GM19240 (cell line): Measurements from ENCODE around the gene MDM1.
A peak's percentile ranks its signal among the peaks of the same experiment; 100 is the strongest.

Experiments used
- DNase-seq: peaks from one replicate; pipeline ENCODE4 v3.0.0; 2011; ENCODE audit warnings: low spot score; ENCODE audit not compliant: insufficient read length

Gene MDM1, protein sequence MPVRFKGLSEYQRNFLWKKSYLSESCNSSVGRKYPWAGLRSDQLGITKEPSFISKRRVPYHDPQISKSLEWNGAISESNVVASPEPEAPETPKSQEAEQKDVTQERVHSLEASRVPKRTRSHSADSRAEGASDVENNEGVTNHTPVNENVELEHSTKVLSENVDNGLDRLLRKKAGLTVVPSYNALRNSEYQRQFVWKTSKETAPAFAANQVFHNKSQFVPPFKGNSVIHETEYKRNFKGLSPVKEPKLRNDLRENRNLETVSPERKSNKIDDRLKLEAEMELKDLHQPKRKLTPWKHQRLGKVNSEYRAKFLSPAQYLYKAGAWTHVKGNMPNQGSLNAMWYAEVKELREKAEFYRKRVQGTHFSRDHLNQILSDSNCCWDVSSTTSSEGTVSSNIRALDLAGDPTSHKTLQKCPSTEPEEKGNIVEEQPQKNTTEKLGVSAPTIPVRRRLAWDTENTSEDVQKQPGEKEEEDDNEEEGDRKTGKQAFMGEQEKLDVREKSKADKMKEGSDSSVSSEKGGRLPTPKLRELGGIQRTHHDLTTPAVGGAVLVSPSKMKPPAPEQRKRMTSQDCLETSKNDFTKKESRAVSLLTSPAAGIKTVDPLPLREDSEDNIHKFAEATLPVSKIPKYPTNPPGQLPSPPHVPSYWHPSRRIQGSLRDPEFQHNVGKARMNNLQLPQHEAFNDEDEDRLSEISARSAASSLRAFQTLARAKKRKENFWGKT

DNA sequence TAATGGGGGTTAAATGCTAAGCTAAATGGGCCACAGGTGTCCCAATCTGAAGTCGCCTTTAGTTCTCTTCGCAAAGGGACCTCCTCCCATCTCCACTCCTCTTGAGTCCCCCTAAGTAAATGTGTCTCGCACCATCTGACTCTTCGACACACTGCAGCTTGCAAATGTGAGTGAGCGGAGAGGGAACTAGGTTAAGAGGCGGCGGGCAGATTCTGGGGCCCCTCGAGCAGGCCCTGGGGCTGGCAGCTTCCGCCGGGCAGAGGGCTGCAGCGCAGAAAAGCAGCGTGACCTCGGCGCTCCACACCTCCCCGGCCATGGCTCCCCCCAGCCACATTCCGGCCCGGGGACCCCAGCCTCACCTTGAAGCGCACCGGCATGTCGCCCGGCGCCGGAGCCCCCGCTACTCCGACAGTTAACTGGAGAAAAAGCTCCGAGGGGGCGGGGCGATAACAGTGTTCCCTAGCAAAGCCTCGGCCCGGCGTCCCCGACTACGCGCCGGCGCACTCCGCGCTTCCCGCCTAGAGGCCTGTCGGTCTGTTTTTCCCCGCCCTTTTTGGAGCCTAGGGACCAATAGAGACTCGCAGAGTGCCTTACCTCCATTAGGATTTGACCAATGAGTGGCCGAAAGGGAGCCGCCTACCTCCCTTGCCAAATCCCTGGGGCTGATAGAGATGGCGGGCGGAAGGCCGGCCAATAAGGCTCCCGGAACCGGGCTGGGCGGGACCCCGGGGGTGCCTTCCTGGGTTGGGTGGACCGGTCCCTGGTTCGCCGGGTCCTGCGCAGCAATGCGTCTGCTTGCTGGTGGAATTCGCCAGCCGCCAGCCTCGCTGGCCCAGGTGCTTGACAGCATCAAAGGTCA, at the start of gene MDM1:
Gene MDM1, minus strand, starts transcription at position 494 of the 859 bp plus-strand sequence. Its CDS starts 117 bp downstream, at position 377.
- DNase-seq: peak; percentile 91

DNA sequence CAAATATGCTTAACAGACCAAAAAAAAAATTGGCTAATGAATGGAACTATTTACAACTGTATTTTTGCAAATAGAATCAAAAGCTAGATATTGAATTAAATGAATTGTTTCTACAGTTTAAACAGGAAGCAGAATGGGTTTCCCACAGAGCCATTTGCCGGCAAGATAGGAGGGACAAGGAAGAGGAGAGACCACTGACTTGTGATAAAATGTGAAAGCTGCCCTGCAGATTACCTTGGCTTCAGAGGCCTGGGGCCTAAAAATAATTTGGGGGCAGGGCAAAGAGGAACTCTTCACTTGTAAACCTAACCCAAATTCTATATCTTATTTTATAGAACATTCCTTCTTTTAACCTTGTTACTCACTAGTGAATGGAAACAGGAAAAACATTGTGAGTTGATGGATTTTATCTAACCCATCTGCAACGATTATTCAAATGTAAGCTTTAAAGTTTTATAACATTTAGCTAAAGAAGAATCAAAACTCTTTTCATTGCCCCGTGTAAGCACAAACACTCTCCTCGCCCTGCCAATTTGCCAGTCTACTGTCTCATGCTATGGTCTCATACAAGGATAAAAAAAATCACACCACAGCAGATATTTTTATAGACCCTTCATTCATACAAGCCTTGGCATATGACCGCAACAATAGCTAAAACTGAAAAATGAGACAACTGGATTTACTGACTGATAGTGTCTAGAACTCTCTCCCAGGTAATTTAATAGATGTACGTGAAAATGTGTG, 49.5 kb upstream of the MDM1 start:
- DNase-seq: no peak

DNA sequence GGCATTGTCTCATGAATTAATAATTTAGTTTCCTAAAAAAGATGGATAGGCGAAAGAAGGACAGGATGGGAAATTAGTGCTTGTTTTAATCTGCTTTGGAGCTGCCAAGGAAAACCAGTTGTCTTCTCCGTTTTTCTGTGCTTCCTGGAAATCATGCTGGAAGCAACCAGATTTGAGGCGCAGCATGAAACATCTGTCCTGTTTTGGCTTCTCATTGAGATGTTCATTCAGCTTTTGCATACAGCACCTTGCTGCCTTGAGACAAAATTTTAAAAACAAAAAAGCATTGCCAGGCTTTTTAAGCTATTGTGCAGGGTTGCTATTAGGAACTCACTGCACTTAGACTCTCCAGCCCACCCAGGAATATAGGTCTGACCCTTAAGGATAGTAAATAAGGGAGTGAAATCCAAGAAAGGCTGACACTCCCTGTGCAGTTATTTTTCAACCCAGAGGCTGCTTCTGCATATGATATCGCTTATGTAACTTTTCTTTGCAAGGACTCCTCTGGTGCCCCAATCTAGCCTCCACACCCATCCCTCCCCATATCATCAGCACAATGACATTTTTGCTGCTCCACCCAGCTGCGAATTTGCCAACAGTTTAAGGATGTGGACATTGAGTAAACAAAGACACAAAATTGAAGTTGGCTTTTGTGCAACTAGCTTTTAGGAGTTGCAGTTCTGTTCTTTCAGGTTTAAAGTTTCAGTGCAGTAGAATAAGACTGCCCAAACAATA, 46.9 kb upstream of the MDM1 start:
- DNase-seq: no peak

DNA sequence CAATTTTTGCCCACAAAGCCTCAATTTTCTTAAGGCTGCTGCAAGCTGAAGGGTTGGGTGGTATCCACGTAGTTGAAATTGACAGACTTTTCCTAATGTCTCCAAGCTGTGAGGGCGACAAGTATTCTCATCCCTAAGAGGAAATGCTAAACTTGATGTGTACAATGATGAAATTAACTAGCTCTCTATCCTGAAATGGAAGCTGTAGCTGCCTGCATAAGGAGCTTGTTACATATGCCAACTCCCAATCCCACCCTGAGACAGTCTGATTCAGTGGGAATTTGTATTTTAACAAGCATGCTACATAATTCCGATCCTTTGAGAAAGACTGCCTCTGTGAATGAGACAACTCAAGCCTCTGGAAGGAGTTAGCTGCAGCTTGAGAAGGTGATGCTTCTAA, 45.7 kb upstream of the MDM1 start:
- DNase-seq: no peak

DNA sequence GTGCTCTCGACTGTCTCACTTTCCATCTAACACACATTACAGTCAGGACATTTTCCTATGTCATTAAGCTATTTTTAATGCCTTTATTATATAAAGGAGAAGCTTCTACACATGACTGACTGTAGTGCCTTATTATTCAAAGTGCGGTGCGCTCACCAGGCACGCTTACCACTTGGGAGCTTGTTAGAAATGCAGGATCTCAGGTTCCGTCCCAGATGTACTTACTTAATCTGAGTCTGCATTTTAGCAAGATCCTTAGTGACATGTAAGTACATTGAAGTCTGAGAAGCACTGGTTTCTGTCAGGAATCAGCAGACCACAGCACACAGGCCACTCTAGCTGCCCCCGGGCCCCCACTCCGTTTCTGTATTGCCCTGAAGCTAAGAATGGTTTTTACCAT, 44.7 kb upstream of the MDM1 start:
- DNase-seq: no peak

DNA sequence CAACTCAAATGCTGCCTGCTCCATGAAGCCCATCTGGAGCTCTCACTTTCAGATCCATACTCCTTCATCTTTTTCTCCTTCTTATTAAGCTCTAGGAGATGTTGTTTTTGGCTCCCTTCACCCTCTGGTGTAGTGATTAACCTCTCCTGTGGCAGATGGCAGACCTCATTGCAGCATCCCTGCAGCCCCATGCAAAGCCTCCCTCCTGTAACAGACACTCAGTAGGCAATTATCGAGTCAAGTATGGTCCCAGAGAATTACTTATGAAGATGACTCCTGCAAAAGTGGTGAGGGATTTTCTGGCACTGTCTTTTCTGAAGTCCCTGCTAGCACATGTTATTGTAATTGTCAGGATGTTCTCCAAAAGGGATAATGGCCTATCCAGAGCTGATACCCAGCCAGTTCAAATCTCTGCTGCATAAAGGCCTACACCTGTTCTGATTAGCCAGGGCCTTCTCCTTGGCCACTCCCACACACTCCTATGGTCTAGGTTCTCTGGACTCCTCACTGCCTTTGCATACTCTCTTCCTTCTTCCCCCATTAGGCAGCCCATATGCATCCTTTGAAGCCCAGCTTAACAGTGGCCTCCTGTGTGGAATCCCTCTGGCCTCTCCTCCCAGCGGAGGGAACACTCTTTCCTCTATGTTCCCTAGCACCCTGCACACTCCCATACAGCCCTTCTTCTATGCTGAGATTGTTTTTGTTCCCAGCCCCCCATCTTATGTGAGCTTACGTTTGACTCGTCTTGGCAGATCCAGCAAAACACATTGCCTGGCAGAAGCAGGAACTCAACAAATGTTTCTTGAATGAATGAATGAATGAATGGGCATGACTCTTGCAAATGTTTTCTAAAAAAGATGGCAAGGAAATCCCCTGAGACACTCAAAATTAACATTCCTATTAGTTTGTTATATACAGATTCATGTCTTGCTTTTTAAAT, 43.9 kb upstream of the MDM1 start:
- DNase-seq: no peak

DNA sequence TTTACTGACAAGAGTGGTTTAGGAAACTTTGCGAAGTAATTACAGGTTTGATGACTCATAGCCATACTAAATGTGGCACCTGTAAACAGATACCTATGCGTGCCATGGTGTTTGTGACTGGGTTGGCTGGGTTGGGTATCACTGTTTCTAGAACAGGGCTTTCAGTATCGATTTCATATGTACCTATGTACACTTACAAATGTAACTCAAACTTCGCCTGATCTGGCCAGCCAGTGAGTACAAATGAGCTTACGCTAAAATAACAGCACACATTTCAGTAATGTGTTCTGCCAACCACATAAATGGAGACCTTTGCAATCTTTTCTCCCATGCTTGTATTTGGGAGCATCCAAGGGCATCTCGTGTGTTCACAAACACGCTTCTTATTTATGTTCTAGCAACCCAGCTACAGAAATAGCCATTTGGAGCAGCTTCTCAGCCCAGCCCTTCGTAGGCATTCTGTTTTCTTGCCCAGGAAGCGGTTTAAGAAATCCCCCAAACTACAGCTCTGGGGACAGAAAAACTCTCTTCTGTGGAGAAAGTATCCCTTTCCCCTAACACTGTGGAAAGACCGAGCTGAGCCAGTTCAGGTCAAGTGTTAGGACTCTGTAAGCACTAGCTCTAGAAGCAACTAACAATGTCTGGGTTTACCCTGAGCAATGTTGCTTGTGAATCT, 42.3 kb upstream of the MDM1 start:
- peak; percentile 35 for DNase-seq

DNA sequence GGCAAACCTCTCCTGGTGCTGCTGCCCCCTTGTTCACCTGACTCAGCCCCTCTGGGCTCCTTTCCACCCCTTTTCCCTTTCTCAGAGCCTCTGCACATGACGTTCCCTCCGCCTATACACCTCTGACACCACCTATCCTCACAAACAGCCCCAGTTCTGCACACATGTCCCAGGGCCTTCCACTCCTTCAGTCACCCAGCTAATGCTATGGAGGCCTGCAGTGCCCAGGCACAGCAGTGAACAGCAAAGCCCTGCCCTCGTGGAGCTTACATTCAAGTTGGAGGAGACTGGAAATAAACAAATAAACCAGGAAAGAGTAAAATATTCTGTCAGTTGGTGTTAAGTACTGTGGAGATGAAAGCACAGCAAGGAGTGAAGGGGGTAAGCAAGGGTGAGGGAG, 38.5 kb upstream of the MDM1 start:
- DNase-seq: no peak

DNA sequence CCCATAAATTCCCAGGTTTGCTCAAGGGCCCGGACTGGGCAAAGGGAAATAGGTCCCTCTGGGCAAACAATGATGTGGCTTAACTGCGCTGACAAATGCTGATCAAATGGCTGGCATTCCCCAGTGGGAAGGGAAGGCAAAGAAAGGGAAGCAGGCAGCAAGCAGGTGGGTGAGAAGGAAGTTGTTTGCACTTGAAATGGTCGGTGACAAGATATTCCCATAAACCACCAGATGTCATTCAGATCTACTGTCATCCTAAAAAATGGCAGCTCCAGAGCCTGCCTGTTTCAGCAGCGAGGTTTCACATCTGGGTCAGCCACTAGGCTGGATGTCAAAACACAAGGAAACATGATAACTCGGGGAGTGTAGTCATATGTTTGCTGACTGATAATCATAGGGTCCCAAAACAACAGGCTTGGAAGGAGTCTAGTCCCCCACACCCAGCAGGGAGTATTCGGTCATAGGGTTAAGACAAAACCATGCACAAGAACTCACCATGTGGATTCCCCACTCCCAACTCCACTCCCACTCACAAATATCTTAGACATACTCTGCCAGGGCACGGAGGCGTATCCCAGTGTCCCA, 37.9 kb upstream of the MDM1 start:
- DNase-seq: no peak

DNA sequence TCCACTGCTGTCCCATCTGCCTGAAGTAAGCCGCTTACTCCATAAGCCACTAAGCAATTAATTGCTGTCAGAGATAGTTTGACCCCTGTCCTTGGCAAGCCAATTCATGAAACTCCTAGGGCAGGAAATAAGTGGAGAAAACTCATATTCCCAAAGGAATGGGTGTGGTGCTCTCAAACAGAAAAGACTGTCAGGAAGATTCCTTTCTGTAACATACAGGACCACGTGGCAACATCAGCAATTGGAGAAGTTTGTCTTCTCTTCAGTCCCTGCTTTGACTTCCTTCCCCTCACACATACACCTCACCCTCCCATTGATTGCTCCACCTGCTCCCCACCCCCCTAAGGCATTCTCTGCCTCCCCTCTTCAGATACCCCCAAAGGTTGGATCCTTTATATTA, 36.2 kb upstream of the MDM1 start:
- no peak for DNase-seq

DNA sequence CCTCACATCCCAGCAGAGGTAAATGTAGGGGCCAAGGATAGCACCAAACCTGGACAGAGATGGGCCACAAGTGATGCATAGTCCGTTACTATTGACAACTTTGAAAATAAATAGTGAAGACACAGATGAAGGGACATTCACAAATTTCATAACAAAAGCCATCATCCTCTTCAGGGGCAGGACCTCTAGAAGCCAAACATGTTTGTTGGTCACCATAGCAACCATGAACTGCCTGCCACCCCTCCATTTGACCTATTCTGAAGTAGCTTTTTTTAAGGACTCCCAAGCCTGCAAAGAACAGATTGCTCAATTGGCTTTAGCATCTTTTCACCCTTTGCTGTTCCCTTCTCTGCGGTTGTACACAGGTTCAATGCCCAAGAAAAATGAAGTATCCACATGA, 35.7 kb upstream of the MDM1 start:
- no peak for DNase-seq

DNA sequence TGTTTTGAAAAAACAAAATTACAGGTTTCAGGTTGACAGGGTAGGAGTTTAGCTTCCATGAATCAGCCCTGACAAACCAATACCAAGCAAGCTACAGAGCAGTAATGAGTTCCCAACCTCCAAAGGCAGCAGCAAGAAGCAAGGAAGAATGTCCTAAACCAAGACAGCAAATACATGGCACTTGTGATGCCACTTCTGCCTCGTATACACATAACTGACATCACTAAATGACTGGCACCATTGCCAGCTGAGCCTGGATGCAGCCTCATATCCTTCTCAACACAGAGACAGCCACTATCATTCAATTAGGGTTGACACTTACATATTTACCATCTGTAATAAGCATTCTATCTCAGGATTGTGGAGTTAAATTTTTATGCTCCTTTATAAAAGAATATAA, 35.0 kb upstream of the MDM1 start:
- no peak for DNase-seq

DNA sequence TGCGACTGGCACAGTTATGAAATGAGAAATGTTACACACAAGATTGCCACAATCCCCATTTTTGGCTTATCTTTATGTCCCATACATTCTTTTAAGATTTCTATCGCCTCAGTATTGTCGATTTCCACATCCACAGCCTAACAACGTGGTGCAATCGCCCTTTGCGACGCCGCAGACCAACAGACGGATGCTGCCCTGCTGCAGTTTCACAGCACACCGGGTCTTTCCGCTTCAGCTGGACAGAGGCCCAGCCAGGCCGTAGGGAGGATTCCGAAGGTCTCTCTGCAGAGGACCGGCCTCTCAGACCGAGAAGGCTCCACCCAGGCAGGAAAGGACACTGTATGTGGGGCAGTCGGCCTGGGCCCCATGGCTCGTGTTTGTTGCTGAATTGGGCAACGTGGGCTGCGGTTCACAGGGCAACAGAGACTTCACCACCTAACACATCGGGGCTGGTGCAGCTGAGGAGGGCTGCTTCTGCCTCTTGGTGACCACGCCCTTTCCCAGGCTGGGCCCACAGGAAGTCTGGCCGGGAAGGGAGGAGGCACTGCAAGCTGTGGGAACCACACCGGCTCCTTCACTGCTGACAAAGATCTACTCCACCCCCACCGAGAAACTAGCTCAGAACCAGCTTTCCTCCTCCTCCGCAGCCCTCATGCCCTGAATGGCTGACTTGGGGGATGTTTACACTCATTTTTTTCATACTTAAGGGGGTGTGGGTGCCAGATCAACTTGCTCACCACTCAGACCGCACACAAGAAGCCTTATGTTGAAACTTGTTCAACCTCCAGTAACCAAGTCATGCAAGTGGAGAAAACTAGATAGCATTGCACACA, 32.9 kb upstream of the MDM1 start:
- DNase-seq: peak; percentile 56

DNA sequence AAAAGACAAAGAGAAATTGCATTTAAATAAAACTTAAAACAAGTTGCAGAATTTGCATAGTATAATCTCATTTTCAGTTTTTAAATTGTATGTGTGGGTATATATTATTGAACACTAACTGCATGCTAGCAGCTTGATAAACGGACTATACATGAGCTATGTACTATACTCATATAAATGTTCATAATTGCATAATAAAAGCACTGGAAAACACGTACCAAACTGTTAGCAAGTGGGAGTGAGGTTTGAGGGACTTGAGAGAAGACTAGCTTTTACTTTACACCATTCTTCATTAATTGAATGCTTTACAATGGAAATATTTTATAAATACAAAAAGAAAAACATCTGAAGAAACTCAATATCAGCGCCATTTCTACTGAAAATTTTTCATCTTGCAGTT, 32.2 kb upstream of the MDM1 start:
- no peak for DNase-seq

DNA sequence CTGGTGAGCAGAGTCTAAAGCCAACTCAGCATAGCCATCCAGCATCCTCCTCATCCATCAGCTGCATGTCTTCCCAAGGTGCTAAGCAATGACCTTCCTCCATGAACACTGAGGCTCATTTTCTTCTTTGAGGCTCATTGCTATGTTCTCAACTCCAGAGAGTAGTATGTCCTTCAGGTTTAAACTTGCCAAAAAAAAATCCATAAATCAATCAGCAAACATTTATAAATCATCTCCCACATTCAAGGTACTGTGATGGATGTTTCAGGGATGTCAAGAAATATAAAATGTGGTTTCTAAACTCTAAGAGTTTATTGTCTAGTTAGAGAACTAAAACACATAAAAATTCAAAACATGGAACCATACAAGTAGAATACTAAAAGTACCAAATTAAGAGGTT, 29.8 kb upstream of the MDM1 start:
- DNase-seq: no peak

DNA sequence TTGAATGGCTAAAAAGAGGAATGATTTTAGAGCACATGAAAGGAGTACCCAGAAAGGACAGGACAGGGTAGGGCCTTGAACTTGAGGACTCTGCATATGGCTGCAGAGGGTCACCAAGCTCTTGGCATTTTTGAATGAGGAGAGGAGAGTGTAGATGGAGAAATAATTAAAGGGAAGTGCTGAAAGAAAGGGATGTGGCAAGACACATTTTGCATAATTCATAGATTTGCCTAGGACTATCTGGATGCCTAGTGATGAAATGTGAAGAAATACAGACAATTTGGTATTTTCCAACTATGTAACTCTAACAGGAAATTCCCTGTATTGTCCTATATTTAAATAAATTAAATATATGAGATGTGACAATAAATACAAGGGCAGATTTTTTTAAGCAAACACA, 27.5 kb upstream of the MDM1 start:
- DNase-seq: no peak
